Prostate gland (tissue), 2 donors: Measurements from ENCODE around the gene TDRD5. TPM values are rescaled to one million over a fixed set of nuclear protein-coding genes. Genes with fewer than 3 reads are reported as not detected.
"Not testable (repeated sequence)": the region's sequence is repeated elsewhere in the genome, so short reads cannot be mapped to it uniquely, and the experiment has no call there.

Experiments used
- DNase-seq: peaks from one replicate; pipeline ENCODE4 v3.0.0-alpha.2; 2019; ENCODE audit warnings: low spot score
- H3K27ac ChIP-seq, 2 donors: fragments of 200-600 bp; sonication (generic); 2 replicates each; pipeline ENCODE4 v1.5.1; 2017 to 2019
- H3K27me3 ChIP-seq: fragments of 200-600 bp; sonication (generic); replicated peaks from 2 replicates; pipeline ENCODE4 v1.5.1; 2019; ENCODE audit not compliant: insufficient read depth
- H3K36me3 ChIP-seq, 2 donors: fragments of 200-600 bp; sonication (generic); 1 replicate in 1 of 2; 2 replicates in 1 of 2; pipeline versions ENCODE4 v1.5.1 to v1.8.1; 2017 to 2019
- H3K4me1 ChIP-seq: fragments of 200-600 bp; sonication (generic); replicated peaks from 2 replicates; pipeline ENCODE4 v1.5.1; 2019
- H3K4me3 ChIP-seq, 2 donors: fragments of 200-600 bp; sonication (generic); 2 replicates each; pipeline ENCODE4 v1.5.1; 2017 to 2019
- H3K9me3 ChIP-seq: fragments of 200-600 bp; sonication (generic); 2 replicates; pipeline ENCODE4 v1.5.1; 2017
- CTCF ChIP-seq, 4 experiments: fragments of 200-600 bp in 2 of 4; fragments of 450-650 bp in 2 of 4; sonication (generic) in 2 of 4; IDR thresholded peaks; 1 replicate in 3 of 4; 2 replicates in 1 of 4; pipeline ENCODE4 v1.5.1; 2016 to 2019; ENCODE audit warnings: antibody characterized with exemption in 4 of 4, mild to moderate bottlenecking in 2 of 4, moderate library complexity in 2 of 4
- POLR2A ChIP-seq: fragments of 450-650 bp; IDR thresholded peaks from one replicate; pipeline ENCODE4 v1.6.1; 2016; ENCODE audit warnings: antibody characterized with exemption, mild to moderate bottlenecking
- POLR2AphosphoS5 ChIP-seq: sonication (generic); formaldehyde crosslinking; IDR thresholded peaks from one replicate; pipeline ENCODE4 v1.6.1; 2017; ENCODE audit warnings: antibody characterized with exemption
- WGBS: methylation state at CpG from one replicate; pipeline ENCODE4 v1.1.5; 2018; 5-methylcytosine and 5-hydroxymethylcytosine counted together
- intact Hi-C: fragments of 100-400 bp; cut with DNase I; formaldehyde crosslinking; loops from one replicate; pipeline ENCODE4 v1.14.2; 2022
- total RNA-seq, 2 donors: library from RNA; depleted of rRNA; stranded (reverse); fragments of >200 nt; gene quantifications; one replicate each; pipeline ENCODE4 v1.1.0, GENCODE V29; 2016

The TDRD5 gene
- total RNA-seq, 2 donors from 2014 or later = 3.8 to 7.6 TPM

DNA sequence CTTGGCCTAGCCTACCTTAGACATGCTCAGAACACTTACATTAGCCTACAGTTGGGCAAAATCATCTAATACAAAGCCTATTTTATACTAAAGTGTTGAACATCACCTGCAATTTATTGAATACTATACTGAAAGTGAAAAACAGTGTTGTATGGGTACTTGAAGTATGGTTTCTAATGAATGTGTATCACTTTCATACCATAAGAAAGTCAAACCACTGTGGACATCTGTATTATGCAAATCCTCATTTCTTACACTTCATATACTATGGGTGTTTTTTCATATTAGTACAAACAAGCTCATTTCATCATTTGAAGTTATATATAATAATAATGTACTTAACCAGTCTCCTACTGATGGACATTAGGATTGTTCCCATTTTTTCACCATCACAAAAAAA lies 41.2 kb downstream of the TDRD5 start:
- DNase-seq = no peak
- H3K36me3 ChIP-seq = no peaks in the 10 kb centered on the region
- intact Hi-C loops = no loop called here
- no peak overlapping the region for H3K4me3 ChIP-seq
- no peak overlapping the region for H3K27ac ChIP-seq
- TF ChIP-seq CTCF (IDR thresholded peaks at IDR 0.05) = no peak
- no peak for TF ChIP-seq POLR2A
- no peak for TF ChIP-seq POLR2AphosphoS5
- no peaks in the 10 kb centered on the region for H3K4me1 ChIP-seq
- H3K9me3 ChIP-seq = no peaks in the 10 kb centered on the region
- H3K27me3 ChIP-seq = no peaks in the 10 kb centered on the region

DNA sequence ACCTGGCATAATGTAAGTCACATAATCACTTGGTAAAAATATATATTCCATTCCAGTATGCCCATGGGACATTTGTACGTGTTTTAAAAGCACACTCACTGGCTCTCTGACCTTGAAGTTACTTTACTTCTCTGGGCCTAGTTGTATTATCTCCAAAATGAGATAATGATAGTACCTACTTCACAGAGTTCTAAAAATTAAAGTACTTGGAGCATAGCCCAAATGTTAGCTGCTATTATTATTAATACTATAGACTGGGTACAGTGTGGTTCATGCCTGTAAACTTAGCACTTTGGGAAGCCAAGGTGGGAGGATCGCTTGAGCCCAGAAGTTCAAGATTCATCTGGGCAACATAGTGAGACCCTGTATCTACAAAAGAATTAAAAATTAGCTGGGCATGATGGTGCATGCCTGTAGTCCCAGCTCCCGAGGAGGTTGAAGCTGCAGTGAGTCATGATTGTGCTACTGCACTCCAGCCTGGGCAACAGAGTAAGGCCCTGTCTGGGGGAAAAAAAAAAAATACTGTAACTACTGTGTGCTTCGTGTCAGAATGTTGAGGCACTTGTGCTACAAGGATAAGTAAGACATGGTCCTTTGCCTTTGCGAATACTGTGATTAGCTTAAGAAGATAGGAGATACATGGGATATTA lies 45.7 kb downstream of the TDRD5 start:
- intact Hi-C loops = no loop called here

GRCh38 chr1:179661018-179661417 lies 69.4 kb downstream of the TDRD5 start:
- no peaks in the 10 kb centered on the region for H3K27me3 ChIP-seq
- no peak overlapping the region for H3K27ac ChIP-seq
- H3K36me3 ChIP-seq = no peaks in the 10 kb centered on the region
- TF ChIP-seq POLR2AphosphoS5 = no peak
- no peak for TF ChIP-seq CTCF (IDR thresholded peaks at IDR 0.05)
- no peak for TF ChIP-seq POLR2A
- no peaks in the 10 kb centered on the region for H3K4me1 ChIP-seq
- intact Hi-C loops = no loop called here
- H3K4me3 ChIP-seq = no peak overlapping the region
- DNase-seq = no peak
- no peaks in the 10 kb centered on the region for H3K9me3 ChIP-seq

More for the DNA sequence above, 45.7 kb downstream of the TDRD5 start:
- TF ChIP-seq POLR2AphosphoS5 (no peak), POLR2A (no peak), CTCF (IDR thresholded peaks at IDR 0.05) (no peak)
- no peaks in the 10 kb centered on the region for H3K36me3 ChIP-seq
- DNase-seq = no peak
- H3K4me3 ChIP-seq = no peak overlapping the region
- no peaks in the 10 kb centered on the region for H3K4me1 ChIP-seq
- H3K27ac ChIP-seq = no peak overlapping the region
- H3K9me3 ChIP-seq = no peaks in the 10 kb centered on the region
- no peaks in the 10 kb centered on the region for H3K27me3 ChIP-seq
- 73% methylated on average over 5 of the region's 5 CpGs for WGBS

- Histone ChIP-seq H3K4me3 (no peak overlapping the region), H3K36me3 (no peaks in the 10 kb centered on the region), H3K9me3 (no peaks in the 10 kb centered on the region), H3K4me1 (no peaks in the 10 kb centered on the region), H3K27me3 (no peaks in the 10 kb centered on the region), H3K27ac (no peak overlapping the region)
- 56% methylated on average over 3 of the region's 3 CpGs for WGBS
- intact Hi-C loops = no loop called here
- no peak for DNase-seq
- TF ChIP-seq POLR2AphosphoS5 = no peak
These were observed 72.2 kb downstream of the TDRD5 start for GRCh38 chr1:179663810-179664209.

DNA sequence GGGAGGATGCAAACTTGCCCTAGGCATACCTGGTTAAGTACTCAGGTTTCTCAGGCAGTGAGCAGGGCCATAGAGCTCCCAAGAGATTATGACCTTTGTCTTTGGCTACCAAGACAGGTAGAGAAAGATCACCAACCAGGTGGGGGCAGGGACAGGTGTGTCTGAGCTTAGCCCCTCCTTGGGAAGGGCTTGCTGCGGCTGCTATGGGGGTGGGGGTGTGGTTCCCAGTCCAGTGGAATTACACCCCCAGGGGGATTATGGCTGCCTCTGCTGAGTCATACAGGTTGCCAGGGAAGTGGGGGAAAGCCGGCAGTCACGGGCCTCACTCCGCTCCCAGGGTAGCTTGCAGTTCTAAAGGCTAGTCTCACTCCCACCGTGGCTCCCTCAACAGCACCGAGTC lies 86.2 kb downstream of the TDRD5 start:
- no peaks in the 10 kb centered on the region for H3K4me1 ChIP-seq
- intact Hi-C loops = no loop called here
- 89% methylated on average over 6 of the region's 6 CpGs for WGBS
- H3K9me3 ChIP-seq = no peaks in the 10 kb centered on the region
- H3K4me3 ChIP-seq = no peak overlapping the region
- H3K27me3 ChIP-seq = no peaks in the 10 kb centered on the region
- no peaks in the 10 kb centered on the region for H3K36me3 ChIP-seq
- H3K27ac ChIP-seq = no peak overlapping the region
- DNase-seq = no peak
- TF ChIP-seq CTCF (IDR thresholded peaks at IDR 0.05) (no peak), POLR2A (no peak), POLR2AphosphoS5 (no peak)

- H3K27me3 ChIP-seq, H3K4me3 ChIP-seq, H3K4me1 ChIP-seq, H3K9me3 ChIP-seq, H3K36me3 ChIP-seq, DNase-seq, H3K27ac ChIP-seq, intact Hi-C loops: not testable (repeated sequence)
- WGBS = 60% methylated on average over 6 of the region's 6 CpGs
These were observed 102.9 kb downstream of the TDRD5 start for GRCh38 chr1:179694530-179694929.
